Mesodermal cell (in vitro differentiated cells): ENCODE results near the gene ARHGAP24.
"Not testable (repeated sequence)": the region's sequence is repeated elsewhere in the genome, so short reads cannot be mapped to it uniquely, and the experiment has no call there.

Experiments
- H3K27ac ChIP-seq: 2 replicates; pipeline ENCODE4 v1.7.0; 2013; ENCODE audit warnings: mild to moderate bottlenecking, low read depth, low read length, moderate library complexity; ENCODE audit not compliant: severe bottlenecking
- H3K36me3 ChIP-seq: 2 replicates; pipeline ENCODE4 v1.7.1; 2013; ENCODE audit warnings: mild to moderate bottlenecking, low read length, moderate library complexity; ENCODE audit not compliant: control insufficient read depth, insufficient read depth
- H3K4me1 ChIP-seq: one replicate; pipeline ENCODE4 v1.7.1; 2013; ENCODE audit warnings: mild to moderate bottlenecking, low read length; ENCODE audit not compliant: insufficient read depth, control insufficient read depth, poor library complexity, severe bottlenecking
- H3K4me3 ChIP-seq: 2 replicates; pipeline ENCODE4 v1.7.0; 2013; ENCODE audit warnings: low read length, control low read depth, mild to moderate bottlenecking; ENCODE audit not compliant: insufficient read depth, poor library complexity, severe bottlenecking; ENCODE audit errors: extremely low read depth
- H3K9me3 ChIP-seq: 2 replicates; pipeline ENCODE4 v1.7.1; 2013; ENCODE audit warnings: mild to moderate bottlenecking, low read length, moderate library complexity; ENCODE audit not compliant: control insufficient read depth
- WGBS, 2 experiments: methylation state at CpG; one replicate each; pipeline ENCODE4 v1.1.5; 2013; ENCODE audit warnings: missing lambda C conversion rate in 2 of 2; ENCODE audit not compliant: insufficient coverage in 2 of 2; 5-methylcytosine and 5-hydroxymethylcytosine counted together

Gene ARHGAP24

GRCh38 chr4:85499573-85499972, 24.6 kb downstream of the ARHGAP24 start:
- 90% methylated on average over 2 of the region's 3 CpGs; no CpG with 5 or more reads in 1 of the 2 experiments for WGBS, 2 experiments
- H3K27ac ChIP-seq: no peak overlapping the region
- H3K36me3 ChIP-seq: no peaks in the 10 kb centered on the region
- H3K9me3 ChIP-seq: no peaks in the 10 kb centered on the region
- H3K4me1 ChIP-seq: peaks cover 20% of the 10 kb centered on the region
- no peak overlapping the region for H3K4me3 ChIP-seq

- Histone ChIP-seq H3K36me3 (no peaks in the 10 kb centered on the region), H3K4me3 (no peak overlapping the region), H3K9me3 (no peaks in the 10 kb centered on the region), H3K4me1 (peaks cover 20% of the 10 kb centered on the region), H3K27ac (no peak overlapping the region)
- WGBS, 2 experiments: no CpG with 5 or more reads among the region's 3 CpGs
Measured at GRCh38 chr4:85500110-85500867, 25.3 kb downstream of the ARHGAP24 start.

GRCh38 chr4:85501145-85501544, 26.2 kb downstream of the ARHGAP24 start:
- H3K4me3 ChIP-seq, H3K9me3 ChIP-seq: not testable (repeated sequence)

GRCh38 chr4:85508654-85509053, 33.7 kb downstream of the ARHGAP24 start:
- WGBS, 2 experiments: 48 to 53% methylated on average over 2 of the region's 2 CpGs
- Histone ChIP-seq H3K9me3 (peaks cover 3% of the 10 kb centered on the region), H3K27ac (no peak overlapping the region), H3K36me3 (peaks cover 6% of the 10 kb centered on the region), H3K4me3 (no peak overlapping the region), H3K4me1 (peaks cover 7% of the 10 kb centered on the region)

More at GRCh38 chr4:85501145-85501544, 26.2 kb downstream of the ARHGAP24 start:
- not testable (repeated sequence) for H3K36me3 ChIP-seq, H3K27ac ChIP-seq
- H3K4me1 ChIP-seq: peaks cover 13% of the 10 kb centered on the region

- H3K4me1 ChIP-seq: peaks cover 10% of the 10 kb centered on the region
- H3K4me3 ChIP-seq: no peak overlapping the region
- peaks cover 3% of the 10 kb centered on the region for H3K9me3 ChIP-seq
- 86 to 87% methylated on average over 4 of the region's 5 CpGs for WGBS, 2 experiments
- H3K27ac ChIP-seq: no peak overlapping the region
- peaks cover 6% of the 10 kb centered on the region for H3K36me3 ChIP-seq
Measured at GRCh38 chr4:85509882-85510631, 35.1 kb downstream of the ARHGAP24 start.

GRCh38 chr4:85510632-85510984, 35.7 kb downstream of the ARHGAP24 start:
- peaks cover 10% of the 10 kb centered on the region for H3K4me1 ChIP-seq
- peaks cover 4% of the 10 kb centered on the region for H3K36me3 ChIP-seq
- peaks cover under 1% of the 10 kb centered on the region for H3K9me3 ChIP-seq
- 100% methylated on average over 1 of the region's 3 CpGs; no CpG with 5 or more reads in 1 of the 2 experiments for WGBS, 2 experiments
- no peak overlapping the region for H3K27ac ChIP-seq
- no peak overlapping the region for H3K4me3 ChIP-seq

- Histone ChIP-seq H3K4me1 (peaks cover 10% of the 10 kb centered on the region), H3K9me3 (no peaks in the 10 kb centered on the region), H3K4me3 (no peak overlapping the region), H3K36me3 (no peaks in the 10 kb centered on the region), H3K27ac (no peak overlapping the region)
- 0 to 50% methylated on average over 1 to 2 of the region's 2 CpGs for WGBS, 2 experiments
Measured at GRCh38 chr4:85512446-85513205, 37.7 kb downstream of the ARHGAP24 start.

- 100% methylated on average over 1 of the region's 1 CpG for WGBS, 2 experiments
- H3K27ac ChIP-seq: no peak overlapping the region
Measured at GRCh38 chr4:85514117-85514516, 39.2 kb downstream of the ARHGAP24 start.

GRCh38 chr4:85514783-85515182, 39.8 kb downstream of the ARHGAP24 start:
- Histone ChIP-seq H3K4me1 (peaks cover 5% of the 10 kb centered on the region), H3K27ac (no peak overlapping the region), H3K9me3 (no peaks in the 10 kb centered on the region), H3K36me3 (no peaks in the 10 kb centered on the region), H3K4me3 (no peak overlapping the region)
- 86 to 100% methylated on average over 1 to 4 of the region's 5 CpGs for WGBS, 2 experiments

More at GRCh38 chr4:85514117-85514516, 39.2 kb downstream of the ARHGAP24 start:
- Histone ChIP-seq H3K4me1 (peaks cover 5% of the 10 kb centered on the region), H3K36me3 (no peaks in the 10 kb centered on the region), H3K9me3 (no peaks in the 10 kb centered on the region), H3K4me3 (no peak overlapping the region)

- Histone ChIP-seq H3K9me3 (no peaks in the 10 kb centered on the region), H3K4me1 (peaks cover 5% of the 10 kb centered on the region), H3K4me3 (no peak overlapping the region), H3K36me3 (no peaks in the 10 kb centered on the region), H3K27ac (no peak overlapping the region)
- WGBS, 2 experiments: no CpG with 5 or more reads among the region's 1 CpG
Measured at GRCh38 chr4:85515701-85516100, 40.8 kb downstream of the ARHGAP24 start.
